Esophagus squamous epithelium (tissue), 5 donors: ENCODE measurements around the gene PLCB1. TPM values are rescaled to one million over a fixed set of nuclear protein-coding genes. Genes with fewer than 3 reads are reported as not detected.
"Not testable (repeated sequence)": the region's sequence is repeated elsewhere in the genome, so short reads cannot be mapped to it uniquely, and the experiment has no call there.

ENCODE experiments used
- DNase-seq: peaks from one replicate; lab custom pipeline; 2025; lab: John Stamatoyannopoulos, UW
- H3K27ac ChIP-seq, 4 donors: fragments of 200-600 bp; sonication (generic); one replicate each; pipeline ENCODE4 v1.5.1; 2016 to 2019; ENCODE audit warnings: mild to moderate bottlenecking in 1 of 4
- H3K27me3 ChIP-seq, 4 donors: fragments of 200-600 bp; sonication (generic); 1 replicate in 3 of 4; 2 replicates in 1 of 4; pipeline versions ENCODE4 v1.5.1 to v1.6.0; 2017 to 2021; ENCODE audit warnings: antibody characterized with exemption in 1 of 4
- H3K36me3 ChIP-seq, 3 donors: fragments of 200-600 bp; sonication (generic); one replicate each; pipeline ENCODE4 v1.5.1; 2016 to 2019
- H3K4me1 ChIP-seq, 3 donors: fragments of 200-600 bp; sonication (generic); one replicate each; pipeline ENCODE4 v1.5.1; 2017 to 2019
- H3K4me3 ChIP-seq, 4 donors: fragments of 200-600 bp; sonication (generic); 1 replicate in 3 of 4; 2 replicates in 1 of 4; pipeline ENCODE4 v1.5.1; 2016 to 2019; ENCODE audit warnings: mild to moderate bottlenecking in 2 of 4, moderate library complexity in 1 of 4
- H3K9me3 ChIP-seq, 3 donors: fragments of 200-600 bp; sonication (generic); one replicate each; pipeline ENCODE4 v1.5.1; 2016 to 2019
- POLR2A ChIP-seq, 4 donors: fragments of 450-650 bp; IDR thresholded peaks; one replicate each; pipeline ENCODE4 v1.6.1; 2017; ENCODE audit warnings: antibody characterized with exemption in 4 of 4, mild to moderate bottlenecking in 4 of 4, moderate library complexity in 3 of 4
- WGBS, 2 donors: methylation state at CpG; one replicate each; pipeline ENCODE4 v1.1.5; 2018; 5-methylcytosine and 5-hydroxymethylcytosine counted together
- intact Hi-C: fragments of 100-400 bp; cut with DNase I; formaldehyde crosslinking; loops from one replicate; pipeline ENCODE4 v1.15.0; 2022
- total RNA-seq, 4 donors: library from RNA; depleted of rRNA; stranded (reverse); fragments of >200 nt; gene quantifications; one replicate each; pipeline ENCODE4 v1.1.0, GENCODE V29; 2016
- TF ChIP-seq, protein P1 (sequence below), 6 experiments: fragments of 450-650 bp in 4 of 6; fragments of 200-600 bp in 2 of 6; sonication (generic) in 2 of 6; IDR thresholded peaks; one replicate each; pipeline ENCODE4 v1.5.1; 2016 to 2019; ENCODE audit warnings: antibody characterized with exemption in 6 of 6, mild to moderate bottlenecking in 4 of 6, moderate library complexity in 4 of 6
- donor health status: DM: yes; HTN: yes; CAD: no.

PLCB1 gene
- total RNA-seq, 4 donors from 2014 or later: 1.9 to 20.4 (median 5.0) TPM

DNA sequence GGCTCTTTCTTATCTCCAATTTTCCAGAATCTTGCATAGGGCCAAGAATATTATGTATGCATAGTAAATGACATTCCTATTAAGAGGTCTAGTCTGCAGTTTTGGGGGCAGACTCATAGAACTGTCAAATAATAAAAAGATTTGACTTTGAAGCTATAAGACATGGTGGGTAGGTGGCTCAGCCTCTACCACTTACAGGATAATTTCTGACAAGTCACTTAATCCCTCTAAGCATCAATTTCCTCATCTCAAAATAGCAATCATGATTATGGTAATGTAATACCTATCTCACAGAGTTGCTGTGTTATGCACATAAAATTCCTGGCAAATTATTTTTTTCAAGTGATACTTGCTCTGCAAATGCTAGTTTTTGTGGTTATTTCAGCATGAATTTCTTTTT lies 329.1 kb downstream of the PLCB1 start:
- H3K4me1 ChIP-seq: no peaks in the 10 kb centered on the region
- intact Hi-C loops: no loop called here

DNA sequence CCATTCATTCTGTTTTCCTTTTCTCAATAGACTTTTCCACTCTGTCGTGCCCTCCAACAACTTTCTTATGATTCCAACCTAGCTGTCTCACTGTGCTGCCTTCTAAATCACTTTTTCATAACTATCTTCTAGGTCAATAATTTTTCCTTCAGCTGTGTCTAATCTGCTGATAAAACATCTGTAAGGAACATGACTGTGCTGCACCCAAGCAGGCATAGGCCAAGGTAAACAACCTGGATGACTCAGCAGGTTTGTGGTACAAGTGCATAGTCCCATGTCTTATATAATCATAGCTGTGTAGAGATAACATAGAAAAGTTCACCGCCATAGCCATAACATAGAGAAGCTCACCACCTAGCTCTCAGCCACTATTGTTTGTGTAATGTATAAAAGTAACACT lies 332.3 kb downstream of the PLCB1 start:
- no peak for DNase-seq

More for the DNA sequence above, 329.1 kb downstream of the PLCB1 start:
- no peak overlapping the region for H3K27ac ChIP-seq
- no peak for TF ChIP-seq POLR2A (IDR thresholded peaks at IDR 0.05)
- TF ChIP-seq, protein P1, sequence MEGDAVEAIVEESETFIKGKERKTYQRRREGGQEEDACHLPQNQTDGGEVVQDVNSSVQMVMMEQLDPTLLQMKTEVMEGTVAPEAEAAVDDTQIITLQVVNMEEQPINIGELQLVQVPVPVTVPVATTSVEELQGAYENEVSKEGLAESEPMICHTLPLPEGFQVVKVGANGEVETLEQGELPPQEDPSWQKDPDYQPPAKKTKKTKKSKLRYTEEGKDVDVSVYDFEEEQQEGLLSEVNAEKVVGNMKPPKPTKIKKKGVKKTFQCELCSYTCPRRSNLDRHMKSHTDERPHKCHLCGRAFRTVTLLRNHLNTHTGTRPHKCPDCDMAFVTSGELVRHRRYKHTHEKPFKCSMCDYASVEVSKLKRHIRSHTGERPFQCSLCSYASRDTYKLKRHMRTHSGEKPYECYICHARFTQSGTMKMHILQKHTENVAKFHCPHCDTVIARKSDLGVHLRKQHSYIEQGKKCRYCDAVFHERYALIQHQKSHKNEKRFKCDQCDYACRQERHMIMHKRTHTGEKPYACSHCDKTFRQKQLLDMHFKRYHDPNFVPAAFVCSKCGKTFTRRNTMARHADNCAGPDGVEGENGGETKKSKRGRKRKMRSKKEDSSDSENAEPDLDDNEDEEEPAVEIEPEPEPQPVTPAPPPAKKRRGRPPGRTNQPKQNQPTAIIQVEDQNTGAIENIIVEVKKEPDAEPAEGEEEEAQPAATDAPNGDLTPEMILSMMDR (IDR thresholded peaks at IDR 0.05): no peak
- no peaks in the 10 kb centered on the region for H3K27me3 ChIP-seq
- no peaks in the 10 kb centered on the region for H3K36me3 ChIP-seq
- peaks cover 0 to 7% (median 0%) of the 10 kb centered on the region in 3 donors for H3K9me3 ChIP-seq
- H3K4me3 ChIP-seq: no peak overlapping the region
- DNase-seq: no peak

DNA sequence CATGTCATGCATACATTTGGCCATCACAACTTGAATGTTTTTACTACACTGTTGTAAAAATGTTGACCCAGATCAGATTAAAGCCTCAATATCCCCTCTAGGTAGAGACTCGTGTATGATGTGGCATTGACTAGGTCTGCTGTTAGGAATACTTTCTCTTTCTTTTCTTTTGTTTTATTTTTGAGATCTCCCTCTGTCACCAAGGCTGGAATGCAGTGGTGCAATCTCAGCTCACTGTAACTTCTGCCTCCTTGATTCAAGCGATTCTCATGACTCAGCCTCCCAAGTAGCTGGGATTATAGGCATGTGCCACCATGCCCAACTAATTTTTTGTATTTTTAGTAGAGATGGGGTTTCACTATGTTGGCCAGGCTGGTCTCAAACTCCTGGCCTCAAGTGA lies 334.7 kb downstream of the PLCB1 start:
- intact Hi-C loops, H3K27ac ChIP-seq, H3K36me3 ChIP-seq, H3K9me3 ChIP-seq, DNase-seq, H3K4me1 ChIP-seq, H3K4me3 ChIP-seq, H3K27me3 ChIP-seq: not testable (repeated sequence)
- 34 to 60% methylated on average over 2 of the region's 2 CpGs for WGBS, 2 donors

More for the DNA sequence above, 332.3 kb downstream of the PLCB1 start:
- intact Hi-C loops: no loop called here
- no peaks in the 10 kb centered on the region for H3K36me3 ChIP-seq
- no peaks in the 10 kb centered on the region for H3K27me3 ChIP-seq
- no peak overlapping the region for H3K4me3 ChIP-seq
- H3K4me1 ChIP-seq: no peaks in the 10 kb centered on the region
- H3K9me3 ChIP-seq: peaks cover 0 to 7% (median 0%) of the 10 kb centered on the region in 3 donors
- H3K27ac ChIP-seq: no peak overlapping the region
- 69 to 71% methylated on average over 2 of the region's 2 CpGs for WGBS, 2 donors
- TF ChIP-seq POLR2A (IDR thresholded peaks at IDR 0.05): no peak
- TF ChIP-seq, protein P1 (IDR thresholded peaks at IDR 0.05): no peak

DNA sequence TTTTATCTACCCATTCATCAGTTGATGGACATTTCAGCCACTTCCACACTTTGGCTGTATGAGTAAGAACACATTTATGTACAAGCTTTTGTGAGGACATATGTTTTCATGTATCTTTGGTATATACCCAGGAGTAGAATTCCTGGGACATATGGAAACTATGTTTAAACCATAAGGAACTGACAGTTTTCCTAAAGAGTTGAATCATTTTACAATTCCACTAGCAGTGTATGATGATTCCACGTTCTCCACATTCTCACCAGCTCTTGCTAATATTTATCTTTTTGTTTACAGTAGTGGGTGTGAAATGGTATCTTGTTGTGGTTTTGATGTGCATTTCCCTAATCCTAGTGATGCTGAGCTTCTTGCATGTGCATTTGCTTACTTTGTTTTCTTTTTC lies 338.1 kb downstream of the PLCB1 start:
- Histone ChIP-seq H3K4me3 (no peak overlapping the region), H3K4me1 (no peaks in the 10 kb centered on the region), H3K27ac (no peak overlapping the region), H3K27me3 (no peaks in the 10 kb centered on the region), H3K9me3 (no peaks in the 10 kb centered on the region), H3K36me3 (no peaks in the 10 kb centered on the region)
- TF ChIP-seq, protein P1 (IDR thresholded peaks at IDR 0.05): no peak
- TF ChIP-seq POLR2A (IDR thresholded peaks at IDR 0.05): no peak
- intact Hi-C loops: no loop called here
- 72 to 76% methylated on average over 1 of the region's 1 CpG for WGBS, 2 donors
- DNase-seq: no peak

DNA sequence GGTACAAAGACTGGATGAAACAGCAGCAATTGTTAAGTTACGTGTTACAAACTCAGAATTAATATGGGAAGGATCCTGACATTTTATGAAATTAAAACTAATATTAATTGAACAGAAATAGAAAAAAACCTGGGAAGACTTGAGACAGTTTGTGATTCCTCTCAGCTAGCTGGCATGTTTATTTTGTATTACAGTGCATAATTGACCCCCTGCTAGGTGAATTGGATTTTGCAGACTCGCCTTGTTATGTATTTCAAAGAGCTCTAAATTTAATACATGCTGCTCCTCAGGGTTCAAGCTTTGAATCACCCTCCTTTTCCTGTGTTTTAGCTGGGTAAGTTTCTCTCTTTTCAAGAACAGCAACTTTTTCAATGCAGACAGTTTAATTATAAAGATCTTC lies 339.4 kb downstream of the PLCB1 start:
- 69 to 72% methylated on average over 2 of the region's 2 CpGs for WGBS, 2 donors
- intact Hi-C loops: no loop called here

More for the DNA sequence above, 339.4 kb downstream of the PLCB1 start:
- TF ChIP-seq POLR2A (IDR thresholded peaks at IDR 0.05): no peak
- TF ChIP-seq, protein P1 (IDR thresholded peaks at IDR 0.05): no peak
- H3K4me3 ChIP-seq: no peak overlapping the region
- DNase-seq: no peak
- no peaks in the 10 kb centered on the region for H3K9me3 ChIP-seq
- no peaks in the 10 kb centered on the region for H3K4me1 ChIP-seq
- no peak overlapping the region for H3K27ac ChIP-seq
- H3K36me3 ChIP-seq: no peaks in the 10 kb centered on the region
- no peaks in the 10 kb centered on the region for H3K27me3 ChIP-seq
